Immature natural killer cell (primary cell): ENCODE data around the gene USP21. TPM values are rescaled to one million over a fixed set of nuclear protein-coding genes. Genes with fewer than 3 reads are reported as not detected.

Experiments
- DNase-seq, 3 donors: peaks; one replicate each; pipeline ENCODE4 v3.0.0; 2022; ENCODE audit warnings: mixed read lengths in 1 of 3
- H3K27ac Mint-ChIP-seq, 6 donors: one replicate each; pipeline ENCODE4 v1.8.0; 2020; ENCODE audit warnings: mixed read lengths in 6 of 6, mild to moderate bottlenecking in 5 of 6, inconsistent platforms in 4 of 6, moderate library complexity in 3 of 6
- H3K27me3 Mint-ChIP-seq, 3 donors: one replicate each; pipeline ENCODE4 v1.8.0; 2020 to 2021; ENCODE audit warnings: low read depth in 3 of 3, mild to moderate bottlenecking in 3 of 3, mixed read lengths in 3 of 3, moderate library complexity in 3 of 3, inconsistent platforms in 1 of 3
- H3K36me3 Mint-ChIP-seq, 3 donors: one replicate each; pipeline ENCODE4 v1.8.0; 2020; ENCODE audit warnings: mixed read lengths in 3 of 3, inconsistent platforms in 2 of 3, mild to moderate bottlenecking in 2 of 3
- H3K4me1 Mint-ChIP-seq, 2 donors: one replicate each; pipeline ENCODE4 v1.8.0; 2020; ENCODE audit warnings: inconsistent platforms in 2 of 2, mild to moderate bottlenecking in 2 of 2, mixed read lengths in 2 of 2, moderate library complexity in 1 of 2
- H3K4me3 Mint-ChIP-seq, 5 donors: one replicate each; pipeline ENCODE4 v1.8.0; 2020; ENCODE audit warnings: mild to moderate bottlenecking in 5 of 5, mixed read lengths in 5 of 5, inconsistent platforms in 3 of 5, moderate library complexity in 3 of 5
- H3K9me3 Mint-ChIP-seq, 6 donors: one replicate each; pipeline ENCODE4 v1.8.0; 2020; ENCODE audit warnings: mild to moderate bottlenecking in 6 of 6, mixed read lengths in 6 of 6, inconsistent platforms in 4 of 6, moderate library complexity in 3 of 6
- polyA plus RNA-seq, 3 donors: library from polyadenylated mRNA; unstranded; fragments of 300-500 nt; fragmentation: Illumina TruSeq; gene quantifications; one replicate each; pipeline ENCODE4 v1.2.3, GENCODE V29; 2021

USP21 gene
- polyA plus RNA-seq, 3 donors from 2014 or later: 9.0 to 25.5 (median 14.7) TPM

DNA sequence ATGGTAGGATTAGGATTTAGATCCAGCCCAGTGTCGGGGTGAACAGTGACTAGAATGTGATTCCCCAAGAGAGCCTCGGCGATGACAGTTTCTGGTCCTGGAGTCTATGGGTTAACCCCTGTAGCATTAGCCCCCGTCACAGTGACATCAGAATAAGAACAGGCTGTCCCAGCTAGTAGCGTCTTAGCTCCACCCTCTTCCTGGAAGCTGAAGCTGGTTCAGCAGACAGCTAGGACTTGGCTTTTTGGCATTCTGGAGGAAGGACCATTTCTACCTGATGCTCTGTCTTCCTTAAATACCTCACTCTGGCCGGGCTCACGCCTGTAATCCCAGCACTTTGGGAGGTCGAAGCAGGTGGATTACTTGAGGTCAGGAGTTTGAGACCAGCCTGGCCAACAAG lies 47.9 kb downstream of the USP21 start:
- Mint-ChIP-seq H3K36me3 (peaks cover 13 to 51% (median 29%) of the 10 kb centered on the region in 3 donors), H3K4me3 (no peak overlapping the region), H3K27me3 (peaks cover 0 to 3% (median 0%) of the 10 kb centered on the region in 3 donors), H3K27ac (no peak overlapping the region), H3K9me3 (no peaks in the 10 kb centered on the region), H3K4me1 (peaks cover 49 to 61% of the 10 kb centered on the region in 2 donors)
- DNase-seq: no peak

DNA sequence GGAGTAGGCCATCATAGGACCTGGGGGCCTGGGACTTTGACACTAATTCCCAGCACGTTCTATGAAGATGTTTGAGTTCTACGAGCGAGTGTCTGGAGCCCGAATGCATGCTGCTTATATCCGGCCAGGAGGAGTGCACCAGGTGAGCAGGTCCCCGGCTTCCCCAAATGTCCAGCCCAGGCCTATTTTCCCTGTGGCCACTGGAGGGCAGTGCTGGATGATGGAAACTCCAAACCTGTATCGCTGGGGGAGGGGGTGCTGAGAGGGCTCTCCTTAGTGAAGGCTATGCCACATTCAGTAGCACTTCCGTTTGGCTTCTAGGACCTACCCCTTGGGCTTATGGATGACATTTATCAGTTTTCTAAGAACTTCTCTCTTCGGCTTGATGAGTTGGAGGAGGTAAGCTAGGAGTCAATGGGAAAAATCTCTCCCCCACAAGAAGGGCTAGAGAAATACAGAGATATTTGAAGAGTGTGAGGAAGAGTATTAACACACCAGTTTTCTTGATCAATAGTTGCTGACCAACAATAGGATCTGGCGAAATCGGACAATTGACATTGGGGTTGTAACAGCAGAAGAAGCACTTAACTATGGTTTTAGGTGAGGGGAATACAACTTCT lies 50.6 kb downstream of the USP21 start:
- Mint-ChIP-seq H3K9me3 (no peaks in the 10 kb centered on the region), H3K4me1 (peaks cover 40 to 55% of the 10 kb centered on the region in 2 donors), H3K36me3 (peaks cover 23 to 66% (median 37%) of the 10 kb centered on the region in 3 donors)

DNA sequence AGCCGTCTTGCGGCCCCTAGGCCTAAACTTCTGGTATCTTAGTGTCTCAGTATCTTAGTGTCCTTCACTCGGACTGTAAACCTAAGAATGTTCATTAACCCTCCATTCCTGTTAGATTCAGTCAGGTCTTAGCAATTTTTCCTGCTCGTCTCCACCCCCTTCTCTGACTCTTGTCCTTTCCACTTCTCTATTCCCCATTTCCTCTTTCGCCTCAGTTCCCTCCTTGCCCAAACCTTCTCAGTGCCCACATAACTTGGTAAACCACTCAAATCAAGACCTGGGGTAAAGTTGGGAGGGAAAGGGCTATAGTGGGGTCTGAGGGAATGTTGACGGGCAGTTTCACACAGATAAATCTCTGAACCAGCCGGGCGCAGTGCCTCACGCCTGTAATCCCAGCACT lies 55.1 kb downstream of the USP21 start:
- peak overlapping the region; percentile 92 to 98 (median 97) for H3K4me3 Mint-ChIP-seq
- H3K27ac Mint-ChIP-seq: peak overlapping the region; percentile 96 to 100 (median 98)
- H3K36me3 Mint-ChIP-seq: peaks cover 30 to 62% (median 30%) of the 10 kb centered on the region in 3 donors
- peaks cover 0 to 14% (median 13%) of the 10 kb centered on the region in 3 donors for H3K27me3 Mint-ChIP-seq
- DNase-seq: no peak
- peaks cover 63 to 71% of the 10 kb centered on the region in 2 donors for H3K4me1 Mint-ChIP-seq
- H3K9me3 Mint-ChIP-seq: no peaks in the 10 kb centered on the region

More for the DNA sequence above, 50.6 kb downstream of the USP21 start:
- peaks cover 0 to 2% (median under 1%) of the 10 kb centered on the region in 3 donors for H3K27me3 Mint-ChIP-seq
- H3K27ac Mint-ChIP-seq: peak overlapping the region; percentile 56 to 95 (median 78)
- peak overlapping the region in 1 of 5 donors; percentile 10 for H3K4me3 Mint-ChIP-seq
- DNase-seq: peak; percentile 79 to 80 (median 80)

DNA sequence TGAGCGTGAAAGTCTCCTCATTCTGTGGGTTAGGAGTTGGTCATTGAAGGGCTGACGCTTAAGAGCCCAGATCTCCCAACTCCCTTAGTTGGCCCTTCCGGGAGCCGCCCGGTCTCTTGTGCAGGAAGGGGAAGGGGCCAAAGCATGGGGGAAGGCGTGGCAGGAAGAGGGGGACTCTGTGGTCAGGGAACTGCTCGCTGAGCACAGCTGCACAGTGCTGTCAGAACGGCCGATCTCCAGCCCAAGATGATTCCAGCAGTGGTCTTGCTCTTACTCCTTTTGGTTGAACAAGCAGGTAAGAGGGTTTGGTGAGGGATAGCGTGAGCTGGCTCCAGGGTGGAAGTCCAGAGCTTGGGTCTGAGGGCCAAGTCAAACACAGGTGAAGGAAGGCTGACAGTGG lies 55.8 kb downstream of the USP21 start, which contains the start of gene FCER1G:
FCER1G (plus strand) TSS at position 220 of the 400 bp plus-strand sequence; CDS start at position 247, 27 bp downstream.
- peak; percentile 45 to 50 (median 45) for DNase-seq
- H3K36me3 Mint-ChIP-seq: peaks cover 26 to 62% (median 32%) of the 10 kb centered on the region in 3 donors
- peak within 1 kb of the TSS; percentile 96 to 100 (median 98) for H3K27ac Mint-ChIP-seq
- no peaks in the 10 kb centered on the region for H3K9me3 Mint-ChIP-seq
- peak within 1 kb of the TSS; percentile 92 to 98 (median 97) for H3K4me3 Mint-ChIP-seq
- H3K27me3 Mint-ChIP-seq: peaks cover 0 to 14% (median 11%) of the 10 kb centered on the region in 3 donors
- peaks cover 63 to 71% of the 10 kb centered on the region in 2 donors for H3K4me1 Mint-ChIP-seq

Other genes starting within 250 kb of the USP21 start
- gene ITLN2, start 204.7 kb upstream of the USP21 start, polyA plus RNA-seq: not detected
- gene F11R, start 138.3 kb upstream of the USP21 start, polyA plus RNA-seq: 10 to 100 TPM; 11.5 to 53.2 (median 27.7) TPM
- gene TSTD1, start 120.5 kb upstream of the USP21 start, polyA plus RNA-seq: 100 to 1,000 TPM; 229 to 385 (median 349) TPM
- gene USF1, start 113.5 kb upstream of the USP21 start, polyA plus RNA-seq: 10 to 100 TPM in 1 of 3 donors, 1 to 10 TPM in 1, not detected in 1; 7.9 to 12.2 TPM
- gene ARHGAP30, start 89.6 kb upstream of the USP21 start, polyA plus RNA-seq: 100 to 1,000 TPM in 2 of 3 donors, 10 to 100 TPM in 1; 98.0 to 265 (median 103) TPM
- gene NECTIN4, start 69.9 kb upstream of the USP21 start, polyA plus RNA-seq: not detected
- under 1 TPM in 1 of 3 donors, not detected in 2; 0.59 TPM for gene KLHDC9, start 61.1 kb upstream of the USP21 start, polyA plus RNA-seq
- 10 to 100 TPM; 63.4 to 84.4 (median 83.0) TPM for gene PFDN2, start 41.5 kb upstream of the USP21 start, polyA plus RNA-seq
- gene NIT1, start 41.4 kb upstream of the USP21 start, polyA plus RNA-seq: 10 to 100 TPM; 17.3 to 21.9 (median 18.2) TPM
- gene DEDD, start 26.8 kb upstream of the USP21 start, polyA plus RNA-seq: 10 to 100 TPM; 27.5 to 43.8 (median 42.2) TPM
- 100 to 1,000 TPM; 174 to 219 (median 186) TPM for gene UFC1, start 5.5 kb upstream of the USP21 start, polyA plus RNA-seq
- 10 to 100 TPM; 18.2 to 30.1 (median 21.9) TPM for gene PPOX, start 6.9 kb downstream of the USP21 start, polyA plus RNA-seq
- gene B4GALT3, start 18.0 kb downstream of the USP21 start, polyA plus RNA-seq: 10 to 100 TPM; 38.7 to 68.0 (median 49.6) TPM
- under 1 TPM in 2 of 3 donors, not detected in 1; 0.10 to 0.29 TPM for gene ADAMTS4, start 39.6 kb downstream of the USP21 start, polyA plus RNA-seq
- 100 to 1,000 TPM in 1 of 3 donors, 10 to 100 TPM in 2; 59.6 to 117 (median 99.1) TPM for gene NDUFS2, start 42.9 kb downstream of the USP21 start, polyA plus RNA-seq
- 1,000 to 10,000 TPM; 1,827 to 3,702 (median 3,300) TPM for gene FCER1G, start 55.8 kb downstream of the USP21 start, polyA plus RNA-seq
- not detected for gene APOA2, start 64.1 kb downstream of the USP21 start, polyA plus RNA-seq
- gene TOMM40L, start 66.6 kb downstream of the USP21 start, polyA plus RNA-seq: 10 to 100 TPM in 2 of 3 donors, 1 to 10 TPM in 1; 7.9 to 11.3 (median 11.1) TPM
- not detected for gene NR1I3, start 78.7 kb downstream of the USP21 start, polyA plus RNA-seq
- gene PCP4L1, start 99.2 kb downstream of the USP21 start, polyA plus RNA-seq: not detected
- not detected for gene MPZ, start 150.5 kb downstream of the USP21 start, polyA plus RNA-seq
- 100 to 1,000 TPM; 260 to 415 (median 324) TPM for gene SDHC, start 154.9 kb downstream of the USP21 start, polyA plus RNA-seq
- not detected for gene CFAP126, start 208.4 kb downstream of the USP21 start, polyA plus RNA-seq